AG08396 (cell line): ENCODE measurements around the gene IPO4.
A peak's percentile ranks its signal among the peaks of the same experiment; 100 is the strongest.

ENCODE experiments used
- DNase-seq: peaks from one replicate; pipeline ENCODE4 v3.0.0; 2012; ENCODE audit warnings: low spot score, mixed read lengths

The IPO4 gene

DNA sequence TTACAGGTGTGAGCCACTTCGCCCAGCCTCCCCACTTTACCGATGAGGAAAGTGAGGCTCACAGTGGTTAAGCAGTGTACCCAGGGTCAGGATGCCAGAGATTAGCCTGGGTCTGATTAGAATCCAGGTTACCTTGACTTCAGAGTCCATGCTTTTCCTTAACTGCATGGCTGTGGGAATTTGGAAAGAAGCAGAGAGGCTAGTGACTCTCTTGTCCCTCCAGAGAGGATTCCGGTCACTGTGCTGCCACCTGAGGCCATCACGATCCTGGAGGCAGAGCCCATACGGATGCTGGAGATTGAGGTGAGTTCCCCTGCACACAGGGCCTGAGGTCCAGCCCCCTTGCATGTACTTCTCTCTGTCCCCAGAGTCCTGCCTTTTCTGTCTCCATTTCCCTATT, 12.0 kb downstream of the IPO4 start:
- DNase-seq = no peak

DNA sequence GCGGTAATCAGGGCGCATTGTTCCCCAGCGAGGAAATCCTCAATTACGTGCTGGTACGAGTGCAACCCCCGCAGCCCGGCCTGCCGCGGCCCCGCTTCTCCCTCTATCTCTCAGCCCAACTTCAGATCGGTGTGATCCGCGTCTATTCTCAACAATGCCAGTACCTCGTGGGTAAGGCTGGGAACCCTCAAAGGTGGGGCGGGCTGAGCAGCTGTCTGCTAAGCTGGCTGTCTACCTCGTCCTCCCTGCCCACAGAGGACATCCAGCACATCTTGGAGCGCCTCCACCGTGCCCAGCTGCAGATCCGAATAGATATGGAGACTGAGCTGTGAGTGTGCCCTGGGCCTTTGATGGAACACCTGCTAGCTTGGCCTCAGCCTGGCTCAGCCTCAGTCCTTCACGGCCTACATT, 15.7 kb downstream of the IPO4 start:
- no peak for DNase-seq

DNA sequence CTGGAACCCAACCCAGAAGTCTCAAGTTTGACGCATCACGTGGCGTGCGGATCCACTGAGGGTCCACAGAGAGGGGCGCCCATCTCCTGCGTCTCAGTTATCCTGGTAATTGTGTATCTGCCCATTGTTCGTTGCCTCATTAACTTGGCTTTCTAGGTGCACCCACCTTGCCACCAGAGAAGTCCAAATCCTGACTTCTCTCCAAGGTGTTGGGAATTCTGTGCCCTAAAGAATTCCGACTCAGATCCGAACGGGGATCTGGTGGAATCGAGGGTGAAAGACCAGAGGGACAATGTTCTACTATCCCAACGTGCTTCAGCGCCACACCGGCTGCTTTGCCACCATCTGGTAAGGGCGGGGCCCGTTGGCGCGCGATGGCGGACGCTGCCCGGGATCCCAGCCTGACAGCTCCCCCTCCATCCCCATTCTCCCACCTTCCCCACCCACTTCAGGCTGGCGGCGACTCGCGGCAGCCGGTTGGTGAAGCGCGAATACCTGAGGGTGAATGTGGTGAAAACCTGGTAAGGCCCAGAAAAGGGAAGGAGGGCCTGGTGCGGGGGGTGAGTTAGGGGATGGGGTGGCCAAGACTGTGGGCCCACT, 16.3 kb downstream of the IPO4 start:
- DNase-seq = no peak

DNA sequence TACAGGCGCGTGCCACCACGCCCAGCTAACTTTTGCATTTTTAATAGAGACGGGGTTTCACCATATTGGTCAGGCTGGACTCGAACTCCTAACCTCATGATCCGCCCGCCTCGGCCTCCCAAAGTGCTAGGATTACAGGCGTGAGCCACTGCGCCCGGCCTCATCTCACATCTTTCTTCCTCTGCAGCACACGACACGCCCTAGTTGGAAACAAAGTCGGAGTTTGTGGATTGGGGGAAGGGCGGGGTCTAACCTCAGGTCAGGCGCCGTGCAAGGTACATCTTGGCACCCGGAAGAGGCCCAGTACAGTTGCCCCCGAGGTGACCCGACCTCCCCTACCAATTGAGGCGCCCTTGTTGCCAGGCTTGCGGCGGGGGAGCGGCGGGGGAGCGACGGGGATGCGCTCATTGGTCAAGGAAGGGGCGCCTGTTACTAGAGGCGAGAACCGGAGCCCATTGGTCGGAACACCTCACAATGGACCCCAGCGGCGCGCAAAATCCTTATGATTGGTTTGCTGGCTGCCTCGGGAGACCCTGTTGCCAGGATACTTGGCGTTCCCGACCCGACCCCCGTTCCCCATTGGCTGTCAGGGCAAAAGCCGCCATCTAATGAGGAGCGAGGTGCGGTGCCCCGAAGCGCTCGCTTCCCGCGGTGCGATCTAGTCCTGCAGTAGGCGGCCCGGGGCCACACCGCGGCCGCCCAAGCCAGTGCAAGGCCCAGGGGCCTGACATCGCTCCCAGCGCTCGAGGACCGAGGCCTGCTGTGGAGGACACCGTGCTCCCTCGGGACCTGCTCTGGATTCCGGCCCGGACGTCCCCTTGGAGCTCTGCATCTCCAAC, 17.0 kb downstream of the IPO4 start, which contains the start of gene REC8:
TSS of gene REC8 (plus strand) at position 659 of the 839 bp plus-strand sequence. CDS start 473 bp downstream, outside the sequence.
- DNase-seq = no peak

DNA sequence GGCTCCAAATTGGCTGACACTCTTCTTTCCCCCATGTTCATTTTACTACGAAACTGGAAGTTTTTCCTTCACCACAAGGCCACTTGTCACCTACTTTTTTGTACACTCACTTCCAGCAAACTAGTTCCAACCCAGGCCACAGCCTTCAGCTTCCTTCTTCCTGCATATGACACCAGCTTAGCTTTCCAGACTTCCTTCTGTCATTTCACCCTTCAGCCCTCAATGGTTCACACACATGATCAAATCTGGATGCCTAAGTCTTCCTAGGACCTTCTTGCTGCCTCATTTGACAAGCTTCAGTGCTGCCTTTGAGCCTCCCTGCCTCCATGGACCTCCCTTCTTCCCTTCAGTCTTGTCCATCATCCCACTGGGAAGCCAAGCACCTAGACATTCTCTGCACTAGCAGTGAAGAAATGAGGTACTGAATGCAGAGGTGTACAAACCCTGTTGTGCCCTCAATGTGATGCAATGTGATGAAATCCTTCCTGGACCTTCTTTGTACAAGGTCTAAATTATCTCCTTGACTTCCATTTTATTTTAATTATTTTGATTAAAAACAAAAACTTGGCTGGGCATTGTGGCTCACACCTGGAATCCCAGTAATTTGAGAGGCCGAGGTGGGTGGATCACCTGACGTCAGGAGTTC, 21.0 kb downstream of the IPO4 start:
- no peak for DNase-seq

DNA sequence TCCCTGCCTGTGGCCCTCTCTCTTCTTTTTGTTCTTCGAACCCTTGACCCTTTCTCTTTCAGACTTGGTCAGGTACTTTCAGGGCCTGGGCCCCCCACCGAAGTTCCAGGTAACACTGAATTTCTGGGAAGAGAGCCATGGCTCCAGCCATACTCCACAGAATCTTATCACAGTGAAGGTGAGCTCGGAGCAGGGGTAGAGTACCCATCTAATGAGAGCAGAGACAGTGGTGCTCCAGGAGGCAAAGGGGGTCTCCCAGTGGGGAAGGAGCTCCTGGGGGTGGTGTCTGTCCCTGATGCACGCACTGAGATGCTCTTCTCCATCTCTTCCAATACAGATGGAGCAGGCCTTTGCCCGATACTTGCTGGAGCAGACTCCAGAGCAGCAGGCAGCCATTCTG, 22.8 kb downstream of the IPO4 start:
- no peak for DNase-seq

DNA sequence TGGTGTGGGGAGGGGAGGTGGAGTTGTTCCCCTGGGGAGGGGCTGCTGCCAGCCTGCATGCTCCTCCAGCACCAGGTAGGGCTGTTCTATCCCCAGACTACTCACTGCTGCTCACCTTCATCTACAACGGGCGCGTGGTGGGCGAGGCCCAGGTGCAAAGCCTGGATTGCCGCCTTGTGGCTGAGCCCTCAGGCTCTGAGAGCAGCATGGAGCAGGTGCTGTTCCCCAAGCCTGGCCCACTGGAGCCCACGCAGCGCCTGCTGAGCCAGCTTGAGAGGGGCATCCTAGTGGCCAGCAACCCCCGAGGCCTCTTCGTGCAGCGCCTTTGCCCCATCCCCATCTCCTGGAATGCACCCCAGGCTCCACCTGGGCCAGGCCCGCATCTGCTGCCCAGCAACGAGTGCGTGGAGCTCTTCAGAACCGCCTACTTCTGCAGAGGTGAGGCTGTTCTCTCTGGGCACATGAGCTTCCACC, 24.1 kb downstream of the IPO4 start:
- DNase-seq = no peak

DNA sequence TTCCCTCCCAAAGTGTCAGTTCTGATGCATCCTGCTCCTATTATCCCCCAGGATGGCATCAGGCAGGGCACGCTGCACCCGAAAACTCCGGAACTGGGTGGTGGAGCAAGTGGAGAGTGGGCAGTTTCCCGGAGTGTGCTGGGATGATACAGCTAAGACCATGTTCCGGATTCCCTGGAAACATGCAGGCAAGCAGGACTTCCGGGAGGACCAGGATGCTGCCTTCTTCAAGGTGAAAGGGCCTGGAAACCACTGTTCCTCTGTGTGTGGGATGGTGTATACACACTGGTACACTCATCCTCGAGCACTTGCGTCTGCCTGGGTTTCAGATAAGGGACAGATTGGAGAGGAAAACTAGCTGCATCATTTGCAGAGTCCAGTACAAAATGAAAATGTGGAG, 26.5 kb downstream of the IPO4 start:
- peak; percentile 57 for DNase-seq

DNA sequence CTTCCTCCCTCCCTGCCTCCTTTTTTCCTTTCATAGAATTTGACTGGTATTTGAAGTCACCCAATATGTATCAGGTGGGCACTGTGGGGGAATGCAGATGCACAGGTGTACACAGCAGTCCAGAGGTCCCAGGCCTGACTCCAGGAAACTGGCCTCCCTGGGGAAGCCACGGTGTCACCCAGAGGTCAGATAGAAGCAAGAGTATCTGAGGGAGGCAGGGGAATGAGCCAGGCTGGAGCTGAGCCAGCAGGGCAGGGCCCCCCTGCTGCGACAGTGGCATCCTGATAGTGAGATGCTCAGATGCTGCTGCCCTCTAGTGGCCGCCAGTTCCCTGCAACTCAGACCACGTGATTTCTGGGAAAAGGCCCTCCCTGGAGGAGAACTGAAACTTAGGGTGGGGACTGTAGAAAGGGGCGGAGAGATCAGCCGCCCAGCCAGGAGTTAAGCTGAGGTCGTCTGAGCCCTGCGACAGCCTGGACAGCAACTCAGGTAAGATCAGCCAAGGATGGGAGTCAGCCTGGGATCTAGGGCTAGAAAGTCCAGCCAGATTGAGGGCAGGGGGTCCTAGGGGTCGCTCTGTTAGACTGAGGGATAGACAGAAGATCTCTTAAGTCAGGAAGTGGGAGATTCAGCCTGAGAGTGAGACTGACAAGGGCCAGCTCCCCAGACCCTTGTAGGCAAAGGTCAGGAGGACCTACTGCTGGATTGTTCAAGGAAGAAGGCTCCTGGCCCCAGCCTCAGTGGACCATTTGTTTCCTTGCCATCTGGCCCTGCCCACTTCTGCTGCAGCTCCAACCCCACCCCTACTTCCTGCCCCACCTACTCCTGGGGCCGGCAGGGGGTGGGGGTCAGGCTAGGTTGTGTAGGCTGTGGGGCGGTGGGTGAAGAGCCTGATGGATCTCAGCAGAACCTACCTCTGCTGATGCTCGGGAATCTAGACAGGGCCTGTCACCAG, 27.5 kb downstream of the IPO4 start, which contains the start of gene IRF9:
TSS of gene IRF9 (plus strand) at position 416 of the 955 bp plus-strand sequence. CDS start 880 bp downstream, outside the sequence.
- peak; percentile 96 for DNase-seq

DNA sequence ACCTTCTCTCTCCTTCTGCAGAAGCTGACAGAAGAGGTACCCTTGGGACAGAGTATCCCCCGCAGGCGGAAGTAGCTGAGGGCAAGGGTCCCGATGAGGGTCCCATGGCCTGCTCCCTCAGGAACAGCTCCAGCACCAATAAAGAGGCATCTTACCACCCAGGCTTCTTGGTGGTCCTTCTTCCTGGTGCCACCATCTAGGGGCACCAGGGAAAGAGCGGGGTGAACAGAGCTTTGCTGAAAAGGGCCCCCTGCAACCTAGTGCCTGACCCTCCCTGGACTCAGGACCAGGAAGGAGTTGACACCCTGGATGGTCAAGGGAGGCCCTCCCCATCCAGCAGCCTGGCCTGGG, 28.1 kb downstream of the IPO4 start:
- DNase-seq = no peak

DNA sequence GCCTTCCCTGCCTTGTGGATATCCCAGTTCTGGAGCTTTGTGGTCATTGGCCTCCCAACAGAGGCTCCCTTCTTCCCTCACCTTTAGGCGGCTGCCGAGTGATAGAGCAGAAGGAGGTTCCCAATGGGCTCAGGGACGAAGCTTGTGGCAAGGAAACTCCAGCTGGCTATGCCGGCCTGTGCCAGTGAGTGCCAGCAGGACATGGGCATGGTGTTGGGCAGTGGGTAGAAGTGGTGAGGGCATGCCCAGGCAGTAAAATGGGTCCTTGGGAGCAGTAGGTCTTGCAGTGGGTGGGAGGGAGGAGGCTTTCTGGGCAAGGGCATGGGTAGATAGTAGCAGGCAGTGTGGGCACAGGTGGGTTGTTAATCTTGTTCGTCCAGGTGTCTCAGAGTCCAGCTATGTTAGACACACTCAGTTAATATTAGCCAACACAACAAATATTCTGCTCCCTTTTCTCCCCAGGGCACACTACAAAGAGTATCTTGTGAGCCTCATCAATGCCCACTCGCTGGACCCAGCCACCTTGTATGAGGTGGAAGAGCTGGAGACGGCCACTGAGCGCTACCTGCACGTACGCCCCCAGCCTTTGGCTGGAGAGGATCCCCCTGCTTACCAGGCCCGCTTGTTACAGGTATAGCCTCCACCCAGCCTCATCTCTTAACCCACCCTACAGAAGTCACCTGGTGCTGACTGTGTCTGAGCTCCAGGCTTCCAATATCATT, 28.7 kb downstream of the IPO4 start:
- DNase-seq = no peak

DNA sequence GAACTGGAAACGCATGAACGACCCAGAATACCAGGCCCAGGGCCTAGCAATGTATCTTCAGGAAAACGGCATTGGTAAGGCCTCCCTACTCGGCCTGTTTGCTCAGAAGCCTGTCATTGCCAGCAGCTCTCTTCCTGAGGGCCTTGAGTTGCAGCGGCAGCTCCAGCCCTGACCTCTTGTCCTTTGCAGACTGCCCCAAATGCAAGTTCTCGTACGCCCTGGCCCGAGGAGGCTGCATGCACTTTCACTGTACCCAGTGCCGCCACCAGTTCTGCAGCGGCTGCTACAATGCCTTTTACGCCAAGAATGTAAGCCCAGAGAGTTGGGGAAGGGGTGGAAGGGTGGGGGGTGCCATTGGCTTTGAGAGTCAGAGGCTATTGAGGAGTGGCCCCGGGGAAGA, 31.3 kb downstream of the IPO4 start:
- DNase-seq = no peak

DNA sequence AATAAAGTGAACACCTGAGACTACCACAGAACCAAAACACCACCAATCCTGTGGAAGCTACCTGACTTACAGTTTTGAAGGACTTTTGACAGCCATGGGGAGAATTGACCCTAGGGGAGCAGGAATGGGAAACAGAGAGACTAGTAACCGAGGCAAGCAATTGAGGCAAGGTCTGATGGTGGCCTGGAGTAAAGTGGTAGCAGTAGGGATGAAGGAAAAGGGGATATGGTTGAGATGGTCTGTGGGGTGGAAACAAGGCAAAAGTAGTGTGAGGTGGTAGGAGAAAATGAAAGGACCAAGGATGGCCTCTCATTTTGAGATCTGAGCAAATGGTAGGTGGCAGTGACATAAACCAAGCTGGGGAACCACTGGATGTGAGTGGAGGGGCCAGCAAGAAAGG, 31.8 kb downstream of the IPO4 start:
- DNase-seq = no peak

DNA sequence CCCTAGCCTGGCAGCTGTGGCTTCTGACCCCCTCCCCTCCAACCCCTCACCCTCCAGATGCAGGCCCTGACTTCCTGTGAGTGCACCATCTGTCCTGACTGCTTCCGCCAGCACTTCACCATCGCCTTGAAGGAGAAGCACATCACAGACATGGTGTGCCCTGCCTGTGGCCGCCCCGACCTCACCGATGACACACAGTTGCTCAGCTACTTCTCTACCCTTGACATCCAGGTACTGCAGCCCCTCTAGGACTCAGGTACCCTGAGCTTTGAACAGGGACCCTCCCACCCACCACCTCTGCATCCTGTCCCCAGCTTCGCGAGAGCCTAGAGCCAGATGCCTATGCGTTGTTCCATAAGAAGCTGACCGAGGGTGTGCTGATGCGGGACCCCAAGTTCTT, 33.5 kb downstream of the IPO4 start:
- no peak for DNase-seq

DNA sequence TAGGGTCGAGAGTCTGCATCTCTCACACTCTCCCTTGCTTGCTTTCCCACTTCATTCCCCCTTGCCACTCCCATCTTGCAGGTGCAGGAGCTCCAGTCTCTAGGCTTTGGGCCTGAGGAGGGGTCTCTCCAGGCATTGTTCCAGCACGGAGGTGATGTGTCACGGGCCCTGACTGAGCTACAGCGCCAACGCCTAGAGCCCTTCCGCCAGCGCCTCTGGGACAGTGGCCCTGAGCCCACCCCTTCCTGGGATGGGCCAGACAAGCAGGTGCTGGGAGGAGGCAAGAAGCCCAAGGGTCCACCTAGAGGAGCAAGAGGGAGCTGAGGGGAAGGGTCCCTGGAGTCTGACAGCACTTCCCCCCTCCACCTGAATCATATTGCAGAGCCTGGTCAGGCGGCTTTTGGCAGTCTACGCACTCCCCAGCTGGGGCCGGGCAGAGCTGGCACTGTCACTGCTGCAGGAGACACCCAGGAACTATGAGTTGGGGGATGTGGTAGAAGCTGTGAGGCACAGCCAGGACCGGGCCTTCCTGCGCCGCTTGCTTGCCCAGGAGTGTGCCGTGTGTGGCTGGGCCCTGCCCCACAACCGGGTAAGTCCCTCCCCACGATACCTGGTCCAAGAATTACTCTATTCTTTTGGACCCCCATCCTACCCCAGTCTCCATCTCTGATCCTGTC, 37.1 kb downstream of the IPO4 start:
- no peak for DNase-seq

DNA sequence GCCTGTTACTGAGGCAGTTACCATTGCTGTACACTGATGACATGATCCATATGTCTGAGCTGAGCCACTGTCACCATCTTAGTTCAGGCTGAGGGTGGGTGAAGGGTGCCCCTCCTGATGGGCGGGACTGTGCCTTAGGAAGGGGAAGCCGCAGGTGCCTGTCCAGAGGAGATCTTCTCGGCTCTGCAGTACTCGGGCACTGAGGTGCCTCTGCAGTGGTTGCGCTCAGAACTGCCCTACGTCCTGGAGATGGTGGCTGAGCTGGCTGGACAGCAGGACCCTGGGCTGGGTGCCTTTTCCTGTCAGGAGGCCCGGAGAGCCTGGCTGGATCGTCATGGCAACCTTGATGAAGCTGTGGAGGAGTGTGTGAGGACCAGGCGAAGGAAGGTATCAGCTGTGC, 37.6 kb downstream of the IPO4 start:
- no peak for DNase-seq

DNA sequence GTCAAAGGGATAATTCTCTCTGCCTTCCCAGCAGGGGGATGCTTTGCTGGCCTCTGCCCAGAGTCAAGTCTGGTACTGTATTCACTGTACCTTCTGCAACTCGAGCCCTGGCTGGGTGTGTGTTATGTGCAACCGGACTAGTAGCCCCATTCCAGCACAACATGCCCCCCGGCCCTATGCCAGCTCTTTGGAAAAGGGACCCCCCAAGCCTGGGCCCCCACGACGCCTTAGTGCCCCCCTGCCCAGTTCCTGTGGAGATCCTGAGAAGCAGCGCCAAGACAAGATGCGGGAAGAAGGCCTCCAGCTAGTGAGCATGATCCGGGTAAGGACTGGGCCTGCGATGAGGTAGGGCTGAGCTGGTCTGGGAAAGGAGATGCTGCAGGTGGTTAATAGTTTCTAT, 38.0 kb downstream of the IPO4 start:
- DNase-seq = no peak

DNA sequence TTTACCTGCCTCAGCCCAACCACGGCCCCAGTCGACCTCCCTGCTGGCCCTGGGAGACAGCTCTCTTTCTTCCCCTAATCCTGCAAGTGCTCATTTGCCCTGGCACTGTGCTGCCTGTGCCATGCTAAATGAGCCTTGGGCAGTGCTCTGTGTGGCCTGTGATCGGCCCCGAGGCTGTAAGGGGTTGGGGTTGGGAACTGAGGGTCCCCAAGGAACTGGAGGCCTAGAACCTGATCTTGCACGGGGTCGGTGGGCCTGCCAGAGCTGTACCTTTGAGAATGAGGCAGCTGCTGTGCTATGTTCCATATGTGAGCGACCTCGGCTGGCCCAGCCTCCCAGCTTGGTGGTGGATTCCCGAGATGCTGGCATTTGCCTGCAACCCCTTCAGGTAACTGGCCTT, 38.6 kb downstream of the IPO4 start:
- no peak for DNase-seq

DNA sequence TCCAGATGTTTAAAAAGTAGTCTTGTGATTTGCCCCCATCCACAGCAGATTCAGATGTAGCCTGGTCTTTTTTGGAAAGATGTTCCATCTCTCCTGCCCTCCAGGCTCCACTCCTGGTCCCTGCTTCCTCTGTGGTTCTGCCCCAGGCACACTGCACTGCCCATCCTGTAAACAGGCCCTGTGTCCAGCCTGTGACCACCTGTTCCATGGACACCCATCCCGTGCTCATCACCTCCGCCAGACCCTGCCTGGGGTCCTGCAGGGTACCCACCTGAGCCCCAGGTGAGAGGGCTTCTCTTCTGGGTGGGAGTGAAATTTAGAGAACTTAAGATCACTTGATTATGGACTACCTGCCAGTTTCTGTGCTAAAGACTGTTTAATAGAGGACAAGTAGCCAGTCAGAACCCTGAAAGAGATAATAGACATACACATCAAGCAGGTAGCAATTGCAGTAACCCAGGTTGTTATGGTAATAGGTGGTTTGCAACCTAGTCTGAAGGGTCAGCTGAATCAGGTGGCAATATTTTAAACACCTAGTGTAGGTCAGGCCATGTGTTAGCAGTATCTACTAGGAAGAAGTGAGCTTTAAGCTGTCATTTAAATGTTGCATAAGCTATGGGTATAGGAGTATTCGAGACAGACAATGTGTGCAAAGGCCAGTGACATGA, 39.2 kb downstream of the IPO4 start:
- no peak for DNase-seq
